ENCODE measurements around the gene ATP2B3.

Gene ATP2B3

GRCh38 chrX:153580700-153581386 lies 63.4 kb downstream of the ATP2B3 start:
- Histone ChIP-seq H3K27me3 (ENCODE audit: insufficient read depth, insufficient read length) (no peaks in the 10 kb centered on the region), H3K36me3 (ENCODE audit: insufficient read depth, insufficient read length, low read length) (no peaks in the 10 kb centered on the region), H3K9ac (ENCODE audit: insufficient read length, low read depth) (no peak overlapping the region), H3K9me3 (ENCODE audit: insufficient read depth, low read length) (no peaks in the 10 kb centered on the region), H3K4me1 (ENCODE audit: insufficient read depth, insufficient read length) (no peaks in the 10 kb centered on the region), H3K4me3 (ENCODE audit: insufficient read length, low read depth) (no peak overlapping the region)
- DNase-seq (ENCODE audit: low read depth, low spot score) = no peak
- TF ChIP-seq SUZ12 (IDR thresholded peaks at IDR 0.05; ENCODE audit: extremely low read depth, insufficient read depth, insufficient read length) (no peak), ZNF274 (IDR thresholded peaks at IDR 0.05; ENCODE audit: low read depth, low read length) (no peak), YY1 (IDR thresholded peaks at IDR 0.05; ENCODE audit: insufficient read depth, insufficient read length) (no peak)

GRCh38 chrX:153582896-153583295 lies 65.5 kb downstream of the ATP2B3 start:
- no peak overlapping the region for H3K9ac ChIP-seq (ENCODE audit: insufficient read length, low read depth)
- no peak for DNase-seq (ENCODE audit: low read depth, low spot score)
- H3K36me3 ChIP-seq (ENCODE audit: insufficient read depth, insufficient read length, low read length) = peaks cover 6% of the 10 kb centered on the region
- TF ChIP-seq SUZ12 (IDR thresholded peaks at IDR 0.05; ENCODE audit: extremely low read depth, insufficient read depth, insufficient read length) (no peak), YY1 (IDR thresholded peaks at IDR 0.05; ENCODE audit: insufficient read depth, insufficient read length) (no peak), ZNF274 (IDR thresholded peaks at IDR 0.05; ENCODE audit: low read depth, low read length) (no peak)
- H3K4me1 ChIP-seq (ENCODE audit: insufficient read depth, insufficient read length) = no peaks in the 10 kb centered on the region
- H3K27me3 ChIP-seq (ENCODE audit: insufficient read depth, insufficient read length) = no peaks in the 10 kb centered on the region
- no peak overlapping the region for H3K4me3 ChIP-seq (ENCODE audit: insufficient read length, low read depth)
- H3K9me3 ChIP-seq (ENCODE audit: insufficient read depth, low read length) = no peaks in the 10 kb centered on the region

- Histone ChIP-seq H3K4me3 (ENCODE audit: insufficient read length, low read depth) (no peak overlapping the region), H3K36me3 (ENCODE audit: insufficient read depth, insufficient read length, low read length) (peaks cover 10% of the 10 kb centered on the region), H3K9me3 (ENCODE audit: insufficient read depth, low read length) (no peaks in the 10 kb centered on the region), H3K27me3 (ENCODE audit: insufficient read depth, insufficient read length) (no peaks in the 10 kb centered on the region), H3K4me1 (ENCODE audit: insufficient read depth, insufficient read length) (no peaks in the 10 kb centered on the region), H3K9ac (ENCODE audit: insufficient read length, low read depth) (no peak overlapping the region)
- no peak for DNase-seq (ENCODE audit: low read depth, low spot score)
- no peak for TF ChIP-seq YY1 (IDR thresholded peaks at IDR 0.05; ENCODE audit: insufficient read depth, insufficient read length)
- TF ChIP-seq SUZ12 (IDR thresholded peaks at IDR 0.05; ENCODE audit: extremely low read depth, insufficient read depth, insufficient read length) = no peak
Observed at GRCh38 chrX:153583433-153583832, 66.0 kb downstream of the ATP2B3 start.

- no peak for DNase-seq (ENCODE audit: low read depth, low spot score)
- no peak overlapping the region for H3K9ac ChIP-seq (ENCODE audit: insufficient read length, low read depth)
- no peaks in the 10 kb centered on the region for H3K27me3 ChIP-seq (ENCODE audit: insufficient read depth, insufficient read length)
- TF ChIP-seq ZNF274 (IDR thresholded peaks at IDR 0.05; ENCODE audit: low read depth, low read length) (no peak), YY1 (IDR thresholded peaks at IDR 0.05; ENCODE audit: insufficient read depth, insufficient read length) (no peak), SUZ12 (IDR thresholded peaks at IDR 0.05; ENCODE audit: extremely low read depth, insufficient read depth, insufficient read length) (no peak)
- no peaks in the 10 kb centered on the region for H3K9me3 ChIP-seq (ENCODE audit: insufficient read depth, low read length)
- peaks cover 18% of the 10 kb centered on the region for H3K36me3 ChIP-seq (ENCODE audit: insufficient read depth, insufficient read length, low read length)
- no peaks in the 10 kb centered on the region for H3K4me1 ChIP-seq (ENCODE audit: insufficient read depth, insufficient read length)
- H3K4me3 ChIP-seq (ENCODE audit: insufficient read length, low read depth) = no peak overlapping the region
Observed at GRCh38 chrX:153585827-153586226, 68.4 kb downstream of the ATP2B3 start.

- Histone ChIP-seq H3K9ac (ENCODE audit: insufficient read length, low read depth) (no peak overlapping the region), H3K4me3 (ENCODE audit: insufficient read length, low read depth) (no peak overlapping the region), H3K27me3 (ENCODE audit: insufficient read depth, insufficient read length) (no peaks in the 10 kb centered on the region), H3K9me3 (ENCODE audit: insufficient read depth, low read length) (no peaks in the 10 kb centered on the region), H3K4me1 (ENCODE audit: insufficient read depth, insufficient read length) (no peaks in the 10 kb centered on the region), H3K36me3 (ENCODE audit: insufficient read depth, insufficient read length, low read length) (peaks cover 21% of the 10 kb centered on the region)
- no peak for DNase-seq (ENCODE audit: low read depth, low spot score)
- no peak for TF ChIP-seq YY1 (IDR thresholded peaks at IDR 0.05; ENCODE audit: insufficient read depth, insufficient read length)
- TF ChIP-seq SUZ12 (IDR thresholded peaks at IDR 0.05; ENCODE audit: extremely low read depth, insufficient read depth, insufficient read length) = no peak
- no peak for TF ChIP-seq ZNF274 (IDR thresholded peaks at IDR 0.05; ENCODE audit: low read depth, low read length)
Observed at GRCh38 chrX:153587342-153587741, 69.9 kb downstream of the ATP2B3 start.

GRCh38 chrX:153588021-153588781 lies 70.8 kb downstream of the ATP2B3 start:
- Histone ChIP-seq H3K9me3 (ENCODE audit: insufficient read depth, low read length) (no peaks in the 10 kb centered on the region), H3K36me3 (ENCODE audit: insufficient read depth, insufficient read length, low read length) (peaks cover 24% of the 10 kb centered on the region), H3K27me3 (ENCODE audit: insufficient read depth, insufficient read length) (no peaks in the 10 kb centered on the region), H3K9ac (ENCODE audit: insufficient read length, low read depth) (no peak overlapping the region), H3K4me1 (ENCODE audit: insufficient read depth, insufficient read length) (no peaks in the 10 kb centered on the region), H3K4me3 (ENCODE audit: insufficient read length, low read depth) (no peak overlapping the region)
- DNase-seq (ENCODE audit: low read depth, low spot score) = no peak
- TF ChIP-seq SUZ12 (IDR thresholded peaks at IDR 0.05; ENCODE audit: extremely low read depth, insufficient read depth, insufficient read length) (no peak), ZNF274 (IDR thresholded peaks at IDR 0.05; ENCODE audit: low read depth, low read length) (no peak), YY1 (IDR thresholded peaks at IDR 0.05; ENCODE audit: insufficient read depth, insufficient read length) (no peak)

GRCh38 chrX:153588782-153589446 lies 71.5 kb downstream of the ATP2B3 start:
- Histone ChIP-seq H3K9me3 (ENCODE audit: insufficient read depth, low read length) (no peaks in the 10 kb centered on the region), H3K27me3 (ENCODE audit: insufficient read depth, insufficient read length) (no peaks in the 10 kb centered on the region), H3K4me3 (ENCODE audit: insufficient read length, low read depth) (no peak overlapping the region), H3K4me1 (ENCODE audit: insufficient read depth, insufficient read length) (no peaks in the 10 kb centered on the region), H3K36me3 (ENCODE audit: insufficient read depth, insufficient read length, low read length) (peaks cover 31% of the 10 kb centered on the region), H3K9ac (ENCODE audit: insufficient read length, low read depth) (no peak overlapping the region)
- DNase-seq (ENCODE audit: low read depth, low spot score) = no peak
- TF ChIP-seq SUZ12 (IDR thresholded peaks at IDR 0.05; ENCODE audit: extremely low read depth, insufficient read depth, insufficient read length) (no peak), ZNF274 (IDR thresholded peaks at IDR 0.05; ENCODE audit: low read depth, low read length) (no peak), YY1 (IDR thresholded peaks at IDR 0.05; ENCODE audit: insufficient read depth, insufficient read length) (no peak)

Data from NT2/D1 (cell line).